GM23248 (cell line): ENCODE results near the gene FRRS1L. TPM values are rescaled to one million over a fixed set of nuclear protein-coding genes. Genes with fewer than 3 reads are reported as not detected.
A peak's percentile ranks its signal among the peaks of the same experiment; 100 is the strongest.

Source experiments
- DNase-seq: peaks from one replicate; pipeline ENCODE4 v3.0.0-alpha.2; 2015
- H2AFZ ChIP-seq: fragments of 200-600 bp; sonication (generic); 2 replicates; pipeline ENCODE4 v1.6.1; 2016; ENCODE audit warnings: antibody characterized with exemption
- H3F3A ChIP-seq: fragments of 200-600 bp; sonication (generic); 2 replicates; pipeline ENCODE4 v1.6.1; 2016; ENCODE audit warnings: mild to moderate bottlenecking, antibody characterized with exemption, mixed run types; ENCODE audit not compliant: insufficient read depth
- H3K27ac ChIP-seq: fragments of 200-600 bp; sonication (generic); 2 replicates; pipeline ENCODE4 v1.5.1; 2016; ENCODE audit warnings: mild to moderate bottlenecking
- H3K27me3 ChIP-seq: fragments of 200-600 bp; sonication (generic); replicated peaks from 2 replicates; pipeline ENCODE4 v1.6.1; 2016; ENCODE audit warnings: mild to moderate bottlenecking; ENCODE audit not compliant: insufficient read depth
- H3K36me3 ChIP-seq: fragments of 200-600 bp; sonication (generic); 2 replicates; pipeline ENCODE4 v1.6.1; 2016; ENCODE audit warnings: low read depth, mild to moderate bottlenecking
- H3K4me1 ChIP-seq: fragments of 200-600 bp; sonication (generic); 2 replicates; pipeline ENCODE4 v1.6.1; 2016; ENCODE audit warnings: mild to moderate bottlenecking; ENCODE audit not compliant: insufficient read depth
- H3K4me2 ChIP-seq: fragments of 200-600 bp; sonication (generic); one replicate; pipeline ENCODE4 v1.6.1; 2016; ENCODE audit warnings: mild to moderate bottlenecking; ENCODE audit not compliant: unreplicated experiment
- H3K4me3 ChIP-seq: fragments of 200-600 bp; sonication (generic); 2 replicates; pipeline ENCODE4 v1.5.1; 2016; ENCODE audit warnings: mild to moderate bottlenecking
- H3K79me2 ChIP-seq: fragments of 200-600 bp; sonication (generic); 2 replicates; pipeline ENCODE4 v1.6.1; 2016; ENCODE audit warnings: mild to moderate bottlenecking; ENCODE audit not compliant: insufficient read depth
- H3K9ac ChIP-seq: fragments of 200-600 bp; sonication (generic); 2 replicates; pipeline ENCODE4 v1.6.1; 2016; ENCODE audit warnings: mild to moderate bottlenecking
- H3K9me2 ChIP-seq: fragments of 200-600 bp; sonication (generic); 2 replicates; pipeline ENCODE4 v1.6.1; 2016; ENCODE audit warnings: mixed run types, mild to moderate bottlenecking, moderate library complexity; ENCODE audit not compliant: insufficient read depth
- H3K9me3 ChIP-seq: fragments of 200-600 bp; sonication (generic); one replicate; pipeline ENCODE4 v1.6.1; 2017; ENCODE audit warnings: low read depth
- H4K20me1 ChIP-seq: fragments of 200-600 bp; sonication (generic); 2 replicates; pipeline ENCODE4 v1.6.0; 2016; ENCODE audit not compliant: insufficient read depth
- EZH2 ChIP-seq: fragments of 200-600 bp; sonication (generic); IDR thresholded peaks from 2 replicates; pipeline ENCODE4 v1.6.1; 2018; ENCODE audit warnings: antibody characterized with exemption, mild to moderate bottlenecking; ENCODE audit not compliant: insufficient read depth, poor library complexity, severe bottlenecking
- EZH2phosphoT487 ChIP-seq: fragments of 200-600 bp; sonication (generic); IDR thresholded peaks from 2 replicates; pipeline ENCODE4 v1.6.1; 2018; ENCODE audit warnings: antibody characterized with exemption, moderate library complexity, mild to moderate bottlenecking, low read depth; ENCODE audit not compliant: insufficient read depth
- WGBS, 2 experiments: methylation state at CpG; one replicate each; pipeline ENCODE4 v1.1.6; 2015 to 2017; ENCODE audit warnings: low lambda C conversion rate in 2 of 2, low coverage in 1 of 2; ENCODE audit errors: missing lambda C conversion rate in 2 of 2; 5-methylcytosine and 5-hydroxymethylcytosine counted together
- in situ Hi-C: fragments of 300-500 bp; cut with MboI; formaldehyde crosslinking; loops from 2 replicates; pipeline ENCODE4 v1.15.0; 2020
- polyA plus RNA-seq: library from polyadenylated mRNA; unstranded; fragments of >200 nt; fragmentation: Nextera tagmentation; extraction: Ambion mirVana; gene quantifications from 2 replicates; pipeline ENCODE4 v1.2.1, GENCODE V29; 2016
- total RNA-seq: library from RNA; depleted of rRNA; stranded (reverse); fragments of >200 nt; shearing (Covaris generic); gene quantifications from 2 replicates; pipeline ENCODE4 v1.2.3, GENCODE V29; 2014

The FRRS1L gene
- total and polyA plus RNA-seq, 2 experiments from 2014 or later, result not detected

GRCh38 chr9:109158651-109159050, 8.4 kb downstream of the FRRS1L start:
- peak; percentile 36 for DNase-seq
- no peaks in the 10 kb centered on the region for H3K9me2 ChIP-seq
- no peak overlapping the region for H2AFZ ChIP-seq
- H3F3A ChIP-seq, result 0 out of 2 replicates have a peak, but pooled peaks cover 5% of the 10 kb centered on the region
- H3K79me2 ChIP-seq, result no peaks in the 10 kb centered on the region
- no peak overlapping the region for H3K27ac ChIP-seq
- no peak for TF ChIP-seq EZH2phosphoT487
- TF ChIP-seq EZH2, result no peak
- H3K4me1 ChIP-seq, result no peaks in the 10 kb centered on the region
- no peaks in the 10 kb centered on the region for H4K20me1 ChIP-seq
- no peak overlapping the region for H3K9ac ChIP-seq
- no peak overlapping the region for H3K4me3 ChIP-seq
- no peaks in the 10 kb centered on the region for H3K9me3 ChIP-seq
- no peaks in the 10 kb centered on the region for H3K36me3 ChIP-seq
- H3K27me3 ChIP-seq, result peaks cover 19% of the 10 kb centered on the region
- H3K4me2 ChIP-seq, result no peak overlapping the region
- in situ Hi-C loops, result no loop called here

- Histone ChIP-seq H3K4me3 (no peak overlapping the region), H3K36me3 (no peaks in the 10 kb centered on the region), H3K4me1 (no peaks in the 10 kb centered on the region), H3K9me2 (no peaks in the 10 kb centered on the region), H3K9me3 (no peaks in the 10 kb centered on the region), H3K4me2 (no peak overlapping the region), H3K27ac (no peak overlapping the region), H3K27me3 (peaks cover under 1% of the 10 kb centered on the region; the same call in 1 of the 2 replicates), H3F3A (0 out of 2 replicates have a peak, but pooled peaks cover 5% of the 10 kb centered on the region), H3K9ac (no peak overlapping the region), H2AFZ (no peak overlapping the region), H4K20me1 (no peaks in the 10 kb centered on the region), H3K79me2 (no peaks in the 10 kb centered on the region)
- TF ChIP-seq EZH2, result no peak
- TF ChIP-seq EZH2phosphoT487, result no peak
- 60 to 63% methylated on average over 8 of the region's 8 CpGs for WGBS, 2 experiments
- in situ Hi-C loops, result no loop called here
- no peak for DNase-seq
Measured at GRCh38 chr9:109156708-109157107, 10.3 kb downstream of the FRRS1L start.

- in situ Hi-C loops, result no loop called here
- H2AFZ ChIP-seq, result no peak overlapping the region
- H3K9ac ChIP-seq, result no peak overlapping the region
- no peaks in the 10 kb centered on the region for H3K36me3 ChIP-seq
- TF ChIP-seq EZH2 (no peak), EZH2phosphoT487 (no peak)
- H3K9me2 ChIP-seq, result no peaks in the 10 kb centered on the region
- H3K9me3 ChIP-seq, result no peaks in the 10 kb centered on the region
- no peaks in the 10 kb centered on the region for H3F3A ChIP-seq
- H3K4me3 ChIP-seq, result no peak overlapping the region
- DNase-seq, result no peak
- H3K4me2 ChIP-seq, result no peak overlapping the region
- H4K20me1 ChIP-seq, result no peaks in the 10 kb centered on the region
- 76 to 83% methylated on average over 3 of the region's 3 CpGs for WGBS, 2 experiments
- no peak overlapping the region for H3K27ac ChIP-seq
- H3K27me3 ChIP-seq, result peaks cover 22% of the 10 kb centered on the region
- H3K79me2 ChIP-seq, result no peaks in the 10 kb centered on the region
- no peaks in the 10 kb centered on the region for H3K4me1 ChIP-seq
Measured at GRCh38 chr9:109150925-109151545, 16.0 kb downstream of the FRRS1L start.

- in situ Hi-C loops, result no loop called here
- Histone ChIP-seq H3K79me2 (no peaks in the 10 kb centered on the region), H3K9me2 (no peaks in the 10 kb centered on the region), H3K27me3 (peaks cover 22% of the 10 kb centered on the region), H3K9ac (no peak overlapping the region), H3K36me3 (no peaks in the 10 kb centered on the region), H3K9me3 (no peaks in the 10 kb centered on the region), H3K27ac (no peak overlapping the region), H3K4me2 (no peak overlapping the region), H3K4me1 (no peaks in the 10 kb centered on the region), H3K4me3 (no peak overlapping the region), H3F3A (no peaks in the 10 kb centered on the region), H4K20me1 (no peaks in the 10 kb centered on the region), H2AFZ (no peak overlapping the region)
- TF ChIP-seq EZH2phosphoT487 (no peak), EZH2 (no peak)
- DNase-seq, result no peak
- 71 to 76% methylated on average over 4 of the region's 4 CpGs for WGBS, 2 experiments
Measured at GRCh38 chr9:109149722-109150121, 17.3 kb downstream of the FRRS1L start.

- peaks cover 22% of the 10 kb centered on the region for H3K27me3 ChIP-seq
- H3K36me3 ChIP-seq, result no peaks in the 10 kb centered on the region
- DNase-seq, result no peak
- no peaks in the 10 kb centered on the region for H3F3A ChIP-seq
- no peak overlapping the region for H3K27ac ChIP-seq
- no peaks in the 10 kb centered on the region for H3K79me2 ChIP-seq
- H3K9me2 ChIP-seq, result no peaks in the 10 kb centered on the region
- H4K20me1 ChIP-seq, result no peaks in the 10 kb centered on the region
- no peaks in the 10 kb centered on the region for H3K4me1 ChIP-seq
- H3K4me3 ChIP-seq, result no peak overlapping the region
- TF ChIP-seq EZH2 (no peak), EZH2phosphoT487 (no peak)
- no peak overlapping the region for H3K4me2 ChIP-seq
- no peak overlapping the region for H3K9ac ChIP-seq
- no peaks in the 10 kb centered on the region for H3K9me3 ChIP-seq
- no peak overlapping the region for H2AFZ ChIP-seq
- in situ Hi-C loops, result no loop called here
- 53 to 57% methylated on average over 5 of the region's 5 CpGs for WGBS, 2 experiments
Measured at GRCh38 chr9:109149089-109149488, 18.0 kb downstream of the FRRS1L start.
